Peyer's patch (tissue), 4 donors: ENCODE results near the gene FNDC4.

ENCODE experiments used
- CTCF ChIP-seq, 6 experiments: fragments of 450-650 bp in 4 of 6; fragments of 200-600 bp in 2 of 6; sonication (generic) in 1 of 6; IDR thresholded peaks; one replicate each; pipeline ENCODE4 v1.5.1; 2017 to 2019; ENCODE audit warnings: antibody characterized with exemption in 6 of 6, mild to moderate bottlenecking in 3 of 6, moderate library complexity in 1 of 6
- POLR2A ChIP-seq, 2 donors: fragments of 450-650 bp; IDR thresholded peaks; one replicate each; pipeline ENCODE4 v1.5.1; 2017; ENCODE audit warnings: antibody characterized with exemption in 2 of 2, mild to moderate bottlenecking in 2 of 2, moderate library complexity in 2 of 2

- TF ChIP-seq CTCF (IDR thresholded peaks at IDR 0.05) (no peak), POLR2A (IDR thresholded peaks at IDR 0.05) (no peak)
These were observed 12.3 kb upstream of the FNDC4 start for GRCh38 chr2:27507293-27507692.
